ENCODE results near the gene PTPRF. TPM values are rescaled to one million over a fixed set of nuclear protein-coding genes. Genes with fewer than 3 reads are reported as not detected.

The PTPRF gene
- total RNA-seq, 1 experiment from 2014 or later: 34.1 TPM

DNA sequence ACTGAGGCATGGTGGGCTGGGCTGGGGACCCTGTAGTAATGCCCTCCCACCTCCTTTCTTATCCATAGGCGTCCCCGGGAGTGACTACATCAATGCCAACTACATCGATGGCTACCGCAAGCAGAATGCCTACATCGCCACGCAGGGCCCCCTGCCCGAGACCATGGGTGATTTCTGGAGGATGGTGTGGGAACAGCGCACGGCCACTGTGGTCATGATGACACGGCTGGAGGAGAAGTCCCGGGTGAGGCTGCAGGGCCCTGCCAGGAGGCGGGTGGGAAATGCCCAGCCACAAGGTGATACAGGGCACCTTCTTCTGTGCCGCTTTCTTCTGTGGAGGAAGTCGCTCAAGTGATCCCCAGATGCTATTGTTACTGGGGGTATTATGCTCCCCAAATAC is 87.0 kb downstream of the PTPRF start:
- no peaks in the 10 kb centered on the region for H3K4me1 ChIP-seq
- peaks cover 17% of the 10 kb centered on the region; the same call in 1 of the 2 replicates for H3K36me3 ChIP-seq
- H3K4me3 ChIP-seq: no peak overlapping the region
- H3K27ac ChIP-seq: no peak overlapping the region
- H3K27me3 ChIP-seq: no peaks in the 10 kb centered on the region
- no peak for DNase-seq
- H3K9me3 ChIP-seq (replicated peaks): no peaks in the 10 kb centered on the region

DNA sequence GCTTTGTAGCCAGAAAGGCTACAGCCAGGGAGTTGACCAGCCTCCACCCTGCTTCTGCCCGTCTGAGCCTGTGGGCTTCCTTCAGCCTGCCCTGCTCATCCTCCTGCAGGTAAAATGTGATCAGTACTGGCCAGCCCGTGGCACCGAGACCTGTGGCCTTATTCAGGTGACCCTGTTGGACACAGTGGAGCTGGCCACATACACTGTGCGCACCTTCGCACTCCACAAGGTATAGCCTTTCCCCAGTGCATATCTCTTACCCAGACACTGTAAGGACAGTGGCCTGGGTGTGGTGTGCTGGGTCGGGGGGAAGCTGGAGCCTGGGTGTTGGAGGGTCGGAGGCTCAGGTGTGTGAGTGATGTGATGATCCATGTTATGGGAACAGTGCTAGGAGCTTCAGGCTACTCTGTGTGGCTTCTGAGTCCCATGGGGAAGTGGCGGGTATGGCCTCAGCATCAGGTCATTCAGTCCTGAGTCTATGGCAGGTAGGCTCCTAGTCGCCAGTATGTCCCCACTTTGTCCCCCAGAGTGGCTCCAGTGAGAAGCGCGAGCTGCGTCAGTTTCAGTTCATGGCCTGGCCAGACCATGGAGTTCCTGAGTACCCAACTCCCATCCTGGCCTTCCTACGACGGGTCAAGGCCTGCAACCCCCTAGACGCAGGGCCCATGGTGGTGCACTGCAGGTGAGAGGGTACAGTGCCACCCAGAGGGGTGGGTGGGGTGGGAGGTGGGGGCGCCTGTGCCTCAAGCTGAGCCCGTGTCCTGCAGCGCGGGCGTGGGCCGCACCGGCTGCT is 88.0 kb downstream of the PTPRF start:
- Histone ChIP-seq H3K9me3 (replicated peaks) (no peaks in the 10 kb centered on the region), H3K36me3 (peaks cover 12% of the 10 kb centered on the region; the same call in 1 of the 2 replicates), H3K4me1 (no peaks in the 10 kb centered on the region), H3K4me3 (no peak overlapping the region), H3K27me3 (no peaks in the 10 kb centered on the region), H3K27ac (no peak overlapping the region)
- no peak for DNase-seq

DNA sequence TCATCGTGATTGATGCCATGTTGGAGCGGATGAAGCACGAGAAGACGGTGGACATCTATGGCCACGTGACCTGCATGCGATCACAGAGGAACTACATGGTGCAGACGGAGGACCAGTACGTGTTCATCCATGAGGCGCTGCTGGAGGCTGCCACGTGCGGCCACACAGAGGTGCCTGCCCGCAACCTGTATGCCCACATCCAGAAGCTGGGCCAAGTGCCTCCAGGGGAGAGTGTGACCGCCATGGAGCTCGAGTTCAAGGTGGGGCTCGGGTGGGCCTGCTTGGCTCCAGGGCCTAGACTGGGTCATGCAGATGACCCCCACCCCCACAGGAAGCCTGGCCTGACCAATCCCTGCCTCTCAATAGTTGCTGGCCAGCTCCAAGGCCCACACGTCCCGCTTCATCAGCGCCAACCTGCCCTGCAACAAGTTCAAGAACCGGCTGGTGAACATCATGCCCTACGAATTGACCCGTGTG is 88.7 kb downstream of the PTPRF start:
- Histone ChIP-seq H3K4me3 (no peak overlapping the region), H3K4me1 (no peaks in the 10 kb centered on the region), H3K36me3 (peaks cover 11% of the 10 kb centered on the region; the same call in 1 of the 2 replicates), H3K27ac (no peak overlapping the region), H3K9me3 (replicated peaks) (no peaks in the 10 kb centered on the region), H3K27me3 (no peaks in the 10 kb centered on the region)
- no peak for DNase-seq

DNA sequence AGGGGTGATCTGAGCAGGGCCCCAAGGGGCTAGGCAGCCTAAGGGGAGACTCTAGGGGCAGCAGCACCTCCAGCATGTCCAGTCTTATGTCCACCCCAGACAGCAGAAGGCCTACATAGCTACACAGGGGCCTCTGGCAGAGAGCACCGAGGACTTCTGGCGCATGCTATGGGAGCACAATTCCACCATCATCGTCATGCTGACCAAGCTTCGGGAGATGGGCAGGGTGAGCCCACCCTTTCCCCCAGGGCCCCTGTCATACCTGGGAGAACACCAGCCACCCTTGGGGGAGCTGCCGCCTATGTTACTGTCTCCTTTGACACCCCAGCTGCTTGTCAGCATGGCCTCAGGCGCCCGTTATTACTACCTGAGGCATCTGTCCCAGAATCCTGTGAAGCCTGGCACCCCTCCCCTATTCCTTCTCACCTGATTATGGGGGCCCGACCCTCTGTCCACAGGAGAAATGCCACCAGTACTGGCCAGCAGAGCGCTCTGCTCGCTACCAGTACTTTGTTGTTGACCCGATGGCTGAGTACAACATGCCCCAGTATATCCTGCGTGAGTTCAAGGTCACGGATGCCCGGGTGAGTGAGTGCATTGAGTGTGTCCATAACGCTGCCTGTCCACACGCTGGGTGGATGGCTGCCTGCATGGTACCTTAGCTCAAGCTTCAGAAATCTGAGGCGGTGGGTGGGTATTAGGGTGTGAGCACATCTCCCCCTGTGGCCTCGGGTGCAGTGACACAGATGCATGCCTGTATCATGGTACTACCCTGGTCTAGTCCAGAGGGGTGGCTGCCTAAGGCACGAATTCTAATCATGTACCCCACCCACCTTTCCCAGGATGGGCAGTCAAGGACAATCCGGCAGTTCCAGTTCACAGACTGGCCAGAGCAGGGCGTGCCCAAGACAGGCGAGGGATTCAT is 89.6 kb downstream of the PTPRF start:
- H3K27me3 ChIP-seq: no peaks in the 10 kb centered on the region
- H3K27ac ChIP-seq: no peak overlapping the region
- no peak for DNase-seq
- no peak overlapping the region for H3K4me3 ChIP-seq
- H3K9me3 ChIP-seq (replicated peaks): no peaks in the 10 kb centered on the region
- H3K4me1 ChIP-seq: no peaks in the 10 kb centered on the region
- peaks cover 11% of the 10 kb centered on the region; the same call in 1 of the 2 replicates for H3K36me3 ChIP-seq

DNA sequence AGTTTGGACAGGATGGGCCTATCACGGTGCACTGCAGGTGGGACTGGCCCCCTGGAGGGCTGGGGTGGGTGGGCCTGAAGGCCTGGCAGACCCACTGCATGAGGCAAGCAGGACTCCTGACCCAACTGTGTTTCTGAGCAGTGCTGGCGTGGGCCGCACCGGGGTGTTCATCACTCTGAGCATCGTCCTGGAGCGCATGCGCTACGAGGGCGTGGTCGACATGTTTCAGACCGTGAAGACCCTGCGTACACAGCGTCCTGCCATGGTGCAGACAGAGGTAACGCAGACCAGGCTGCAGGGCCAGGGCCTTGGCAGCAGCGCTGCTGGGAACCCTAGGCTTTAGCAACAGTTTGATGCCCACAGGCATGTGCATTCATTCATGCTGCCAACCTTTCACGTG is 90.3 kb downstream of the PTPRF start:
- no peak for DNase-seq
- Histone ChIP-seq H3K4me1 (no peaks in the 10 kb centered on the region), H3K27me3 (no peaks in the 10 kb centered on the region), H3K27ac (no peak overlapping the region), H3K4me3 (no peak overlapping the region), H3K36me3 (peaks cover 11% of the 10 kb centered on the region; the same call in 1 of the 2 replicates), H3K9me3 (replicated peaks) (no peaks in the 10 kb centered on the region)

DNA sequence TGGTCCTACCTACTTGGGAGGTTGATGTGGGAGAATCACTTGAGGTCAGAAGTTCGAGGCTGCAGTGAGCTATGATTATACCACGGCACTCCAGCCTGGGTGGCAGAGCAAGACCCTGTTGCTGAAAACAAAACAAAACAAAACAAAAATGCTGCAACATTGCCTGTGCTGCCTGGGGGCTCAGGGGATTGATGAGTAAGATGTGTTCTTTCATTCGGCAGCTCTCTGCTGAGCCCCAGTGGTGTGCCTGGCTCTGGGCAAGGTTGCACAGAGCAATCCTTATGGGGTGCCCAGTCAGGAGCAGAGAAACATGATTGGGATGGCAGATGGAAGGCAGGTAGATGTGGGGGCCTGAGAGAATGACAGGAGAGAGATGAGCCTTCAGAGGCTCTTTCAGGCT is 90.7 kb downstream of the PTPRF start:
- peaks cover 11% of the 10 kb centered on the region; the same call in 1 of the 2 replicates for H3K36me3 ChIP-seq
- H3K4me1 ChIP-seq: no peaks in the 10 kb centered on the region
- H3K27me3 ChIP-seq: no peaks in the 10 kb centered on the region
- no peak overlapping the region for H3K4me3 ChIP-seq
- no peak for DNase-seq
- no peak overlapping the region for H3K27ac ChIP-seq
- H3K9me3 ChIP-seq (replicated peaks): no peaks in the 10 kb centered on the region

DNA sequence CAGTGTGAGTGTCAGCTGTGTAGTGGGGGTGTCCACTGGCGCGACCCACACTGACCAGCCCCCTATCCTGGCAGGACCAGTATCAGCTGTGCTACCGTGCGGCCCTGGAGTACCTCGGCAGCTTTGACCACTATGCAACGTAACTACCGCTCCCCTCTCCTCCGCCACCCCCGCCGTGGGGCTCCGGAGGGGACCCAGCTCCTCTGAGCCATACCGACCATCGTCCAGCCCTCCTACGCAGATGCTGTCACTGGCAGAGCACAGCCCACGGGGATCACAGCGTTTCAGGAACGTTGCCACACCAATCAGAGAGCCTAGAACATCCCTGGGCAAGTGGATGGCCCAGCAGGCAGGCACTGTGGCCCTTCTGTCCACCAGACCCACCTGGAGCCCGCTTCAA is 91.2 kb downstream of the PTPRF start:
- Histone ChIP-seq H3K9me3 (replicated peaks) (no peaks in the 10 kb centered on the region), H3K27me3 (no peaks in the 10 kb centered on the region), H3K4me3 (no peak overlapping the region), H3K36me3 (peaks cover 11% of the 10 kb centered on the region; the same call in 1 of the 2 replicates), H3K4me1 (no peaks in the 10 kb centered on the region), H3K27ac (no peak overlapping the region)
- no peak for DNase-seq

DNA sequence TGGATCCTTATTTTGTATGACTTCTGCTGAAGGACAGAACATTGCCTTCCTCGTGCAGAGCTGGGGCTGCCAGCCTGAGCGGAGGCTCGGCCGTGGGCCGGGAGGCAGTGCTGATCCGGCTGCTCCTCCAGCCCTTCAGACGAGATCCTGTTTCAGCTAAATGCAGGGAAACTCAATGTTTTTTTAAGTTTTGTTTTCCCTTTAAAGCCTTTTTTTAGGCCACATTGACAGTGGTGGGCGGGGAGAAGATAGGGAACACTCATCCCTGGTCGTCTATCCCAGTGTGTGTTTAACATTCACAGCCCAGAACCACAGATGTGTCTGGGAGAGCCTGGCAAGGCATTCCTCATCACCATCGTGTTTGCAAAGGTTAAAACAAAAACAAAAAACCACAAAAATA is 91.8 kb downstream of the PTPRF start:
- no peak for DNase-seq
- H3K4me1 ChIP-seq: no peaks in the 10 kb centered on the region
- no peaks in the 10 kb centered on the region for H3K27me3 ChIP-seq
- no peak overlapping the region for H3K27ac ChIP-seq
- no peaks in the 10 kb centered on the region for H3K9me3 ChIP-seq (replicated peaks)
- H3K36me3 ChIP-seq: peaks cover 11% of the 10 kb centered on the region; the same call in 1 of the 2 replicates
- no peak overlapping the region for H3K4me3 ChIP-seq

DNA sequence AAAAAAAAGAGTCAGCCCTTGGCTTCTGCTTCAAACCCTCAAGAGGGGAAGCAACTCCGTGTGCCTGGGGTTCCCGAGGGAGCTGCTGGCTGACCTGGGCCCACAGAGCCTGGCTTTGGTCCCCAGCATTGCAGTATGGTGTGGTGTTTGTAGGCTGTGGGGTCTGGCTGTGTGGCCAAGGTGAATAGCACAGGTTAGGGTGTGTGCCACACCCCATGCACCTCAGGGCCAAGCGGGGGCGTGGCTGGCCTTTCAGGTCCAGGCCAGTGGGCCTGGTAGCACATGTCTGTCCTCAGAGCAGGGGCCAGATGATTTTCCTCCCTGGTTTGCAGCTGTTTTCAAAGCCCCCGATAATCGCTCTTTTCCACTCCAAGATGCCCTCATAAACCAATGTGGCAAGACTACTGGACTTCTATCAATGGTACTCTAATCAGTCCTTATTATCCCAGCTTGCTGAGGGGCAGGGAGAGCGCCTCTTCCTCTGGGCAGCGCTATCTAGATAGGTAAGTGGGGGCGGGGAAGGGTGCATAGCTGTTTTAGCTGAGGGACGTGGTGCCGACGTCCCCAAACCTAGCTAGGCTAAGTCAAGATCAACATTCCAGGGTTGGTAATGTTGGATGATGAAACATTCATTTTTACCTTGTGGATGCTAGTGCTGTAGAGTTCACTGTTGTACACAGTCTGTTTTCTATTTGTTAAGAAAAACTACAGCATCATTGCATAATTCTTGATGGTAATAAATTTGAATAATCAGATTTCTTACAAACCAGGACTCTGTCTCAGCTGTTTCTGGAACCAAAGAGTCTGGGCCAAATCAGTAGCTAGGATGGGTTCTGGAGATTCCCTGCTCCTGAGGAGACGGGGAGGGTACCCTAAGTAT is 92.5 kb downstream of the PTPRF start:
- DNase-seq: no peak
- H3K36me3 ChIP-seq: peaks cover 11% of the 10 kb centered on the region; the same call in 1 of the 2 replicates
- H3K27ac ChIP-seq: no peak overlapping the region
- no peaks in the 10 kb centered on the region for H3K9me3 ChIP-seq (replicated peaks)
- no peak overlapping the region for H3K4me3 ChIP-seq
- no peaks in the 10 kb centered on the region for H3K4me1 ChIP-seq
- H3K27me3 ChIP-seq: no peaks in the 10 kb centered on the region

DNA sequence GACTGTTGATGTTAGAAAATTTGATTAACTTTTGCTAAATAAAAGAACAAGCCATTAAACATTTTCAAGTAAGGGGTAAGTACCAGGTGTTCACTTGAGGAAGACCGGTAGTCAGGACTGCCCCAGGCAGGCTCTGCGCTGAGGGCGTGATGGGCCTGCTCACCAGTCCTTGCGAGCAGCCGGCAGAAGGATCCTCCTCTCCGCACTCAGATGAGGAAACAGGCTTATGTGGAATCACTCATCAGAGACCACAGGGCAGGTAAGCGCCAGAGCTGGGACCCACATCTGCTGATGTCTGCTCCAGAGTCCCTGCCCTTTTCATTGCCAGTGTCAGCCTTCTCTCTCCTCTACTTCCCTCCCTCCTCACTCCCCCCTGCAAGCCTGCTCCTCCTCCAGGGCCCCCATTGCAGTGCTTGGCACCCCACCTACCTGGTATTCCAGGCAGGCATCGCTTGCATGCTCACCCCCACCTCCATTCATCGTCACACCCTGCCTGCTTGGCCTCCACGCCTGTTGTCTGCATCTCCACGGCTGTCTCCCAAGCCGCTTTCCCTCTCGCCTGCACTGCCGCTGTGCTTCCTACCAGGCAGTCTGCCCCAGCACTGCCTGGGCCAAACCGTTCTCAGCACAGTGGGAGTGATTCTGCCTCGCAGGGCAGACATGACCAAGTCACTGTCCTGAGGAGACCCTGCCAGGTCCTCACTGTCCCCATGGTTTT is 94.5 kb downstream of the PTPRF start:
- Histone ChIP-seq H3K4me1 (no peaks in the 10 kb centered on the region), H3K27me3 (no peaks in the 10 kb centered on the region), H3K9me3 (replicated peaks) (no peaks in the 10 kb centered on the region), H3K27ac (no peak overlapping the region), H3K4me3 (no peak overlapping the region), H3K36me3 (0 out of 2 replicates have a peak, but pooled peaks cover under 1% of the 10 kb centered on the region)
- no peak for DNase-seq

DNA sequence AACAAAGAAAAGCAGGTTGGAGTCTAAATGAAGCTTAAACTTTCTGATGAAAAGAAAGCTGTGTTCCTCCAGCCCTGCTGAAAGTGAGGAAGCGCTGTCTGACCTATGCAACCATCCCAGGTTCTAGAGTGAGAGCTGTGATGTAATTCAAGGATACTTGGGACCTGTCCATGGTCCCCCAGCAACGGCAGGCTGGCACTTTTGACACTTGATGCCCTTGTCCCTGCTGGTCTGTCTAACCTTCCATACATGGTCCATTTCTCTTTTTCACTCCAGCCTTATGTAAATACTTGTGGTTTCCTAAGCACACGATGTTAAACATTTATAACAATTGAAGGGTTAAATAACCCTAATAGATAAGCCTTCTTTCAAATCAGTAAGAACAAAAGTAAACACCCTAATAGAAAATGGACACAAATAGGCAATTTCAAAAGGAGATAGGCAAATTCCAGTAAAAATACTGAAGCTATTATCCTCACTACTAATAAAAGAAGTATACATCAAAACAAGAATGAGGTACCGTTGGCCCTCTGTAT is 101.5 kb downstream of the PTPRF start:
- no peaks in the 10 kb centered on the region for H3K27me3 ChIP-seq
- H3K27ac ChIP-seq: no peak overlapping the region
- H3K4me1 ChIP-seq: no peaks in the 10 kb centered on the region
- DNase-seq: peak in 1 of 2 experiments; percentile 29
- H3K9me3 ChIP-seq (replicated peaks): no peaks in the 10 kb centered on the region
- no peaks in the 10 kb centered on the region for H3K36me3 ChIP-seq
- H3K4me3 ChIP-seq: no peak overlapping the region

DNA sequence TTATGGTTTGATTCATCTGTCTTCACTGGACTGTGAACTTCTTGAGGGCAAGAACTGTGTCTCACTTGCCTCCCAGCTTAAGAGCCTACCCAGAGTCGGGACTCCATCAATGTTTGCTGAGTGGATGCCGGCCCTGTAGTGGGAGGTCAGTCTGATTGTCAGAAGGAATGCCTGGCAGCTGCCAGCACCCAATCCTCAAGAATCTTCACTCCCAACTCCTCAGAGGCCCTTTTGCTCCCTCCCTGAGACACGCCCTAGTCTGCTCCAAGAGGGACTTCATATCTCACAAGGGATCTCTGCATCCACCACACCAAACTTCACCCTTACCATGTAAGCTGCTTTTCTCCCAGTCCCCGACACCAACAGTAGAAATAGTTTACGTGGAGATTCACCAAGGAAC is 104.0 kb downstream of the PTPRF start:
- Histone ChIP-seq H3K9me3 (replicated peaks) (no peaks in the 10 kb centered on the region), H3K4me3 (no peak overlapping the region), H3K4me1 (no peaks in the 10 kb centered on the region), H3K27ac (no peak overlapping the region), H3K27me3 (no peaks in the 10 kb centered on the region), H3K36me3 (no peaks in the 10 kb centered on the region)
- DNase-seq: peak in 1 of 2 experiments; percentile 19

DNA sequence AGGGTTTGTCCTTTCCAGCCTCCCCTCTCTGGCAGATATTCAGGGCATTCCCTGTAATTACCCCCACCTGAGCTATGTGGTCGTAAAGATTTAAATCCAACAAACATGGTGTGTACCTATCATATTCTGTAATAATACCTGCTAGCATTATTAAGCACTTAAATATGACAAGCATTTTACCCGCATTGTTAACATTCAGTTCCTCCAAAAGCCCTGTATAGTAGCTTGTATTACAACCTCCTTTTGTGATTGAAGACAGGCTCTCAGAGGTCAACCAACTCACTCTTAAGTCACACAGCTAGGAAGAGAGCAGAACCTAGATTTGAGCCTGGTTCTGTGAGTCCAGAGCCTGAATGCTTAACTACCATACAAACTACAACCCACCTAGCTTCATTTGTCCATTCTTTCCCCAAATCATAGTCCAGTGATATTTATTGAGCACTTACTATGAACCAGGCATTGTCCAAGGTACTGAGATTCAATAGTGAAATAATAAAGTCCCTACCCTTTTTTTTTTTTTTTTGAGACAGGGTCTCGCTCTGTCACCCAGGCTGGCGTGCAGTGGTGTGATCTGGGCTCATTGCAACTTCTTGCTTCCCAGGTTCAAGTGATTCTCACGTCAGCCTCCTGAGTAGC is 105.4 kb downstream of the PTPRF start:
- Histone ChIP-seq H3K27ac (no peak overlapping the region), H3K4me3 (no peak overlapping the region), H3K36me3 (no peaks in the 10 kb centered on the region), H3K9me3 (replicated peaks) (no peaks in the 10 kb centered on the region), H3K27me3 (no peaks in the 10 kb centered on the region), H3K4me1 (no peaks in the 10 kb centered on the region)
- no peak for DNase-seq

All from SJCRH30 (cell line).